HG02571 (cell line): Measurements from ENCODE around the gene PAX1.

Source experiments
- ATAC-seq: cut with Tn5 transposase; IDR thresholded peaks from one replicate; pipeline ENCODE4 v1.9.1; 2021; ENCODE audit warnings: mild to moderate bottlenecking, moderate library complexity; ENCODE audit not compliant: unreplicated experiment

Gene PAX1

GRCh38 chr20:21705575-21706260, at the start of gene PAX1:
PAX1 (plus strand) TSS chr20:21705664; CDS start chr20:21705713, 49 bp downstream.
- ATAC-seq, result no peak

GRCh38 chr20:21656308-21657067, 49.0 kb upstream of the PAX1 start:
- no peak for ATAC-seq

- no peak for ATAC-seq
Observed at GRCh38 chr20:21661488-21662055, 43.9 kb upstream of the PAX1 start.

- ATAC-seq, result no peak
Observed at GRCh38 chr20:21663465-21663864, 42.0 kb upstream of the PAX1 start.

- ATAC-seq, result no peak
Observed at GRCh38 chr20:21665687-21666446, 39.6 kb upstream of the PAX1 start.

GRCh38 chr20:21670126-21670525, 35.3 kb upstream of the PAX1 start:
- no peak for ATAC-seq

GRCh38 chr20:21670981-21671380, 34.5 kb upstream of the PAX1 start:
- ATAC-seq, result no peak

GRCh38 chr20:21677261-21677660, 28.2 kb upstream of the PAX1 start:
- ATAC-seq, result no peak

- ATAC-seq, result no peak
Observed at GRCh38 chr20:21677781-21678180, 27.7 kb upstream of the PAX1 start.

GRCh38 chr20:21681234-21681921, 24.1 kb upstream of the PAX1 start:
- no peak for ATAC-seq

- no peak for ATAC-seq
Observed at GRCh38 chr20:21681922-21682318, 23.5 kb upstream of the PAX1 start.

GRCh38 chr20:21682521-21682954, 22.9 kb upstream of the PAX1 start:
- no peak for ATAC-seq

- no peak for ATAC-seq
Observed at GRCh38 chr20:21684671-21685070, 20.8 kb upstream of the PAX1 start.

GRCh38 chr20:21685981-21686380, 19.5 kb upstream of the PAX1 start:
- ATAC-seq, result no peak

GRCh38 chr20:21693322-21693721, 12.1 kb upstream of the PAX1 start:
- no peak for ATAC-seq

- no peak for ATAC-seq
Observed at GRCh38 chr20:21698494-21699215, 6.8 kb upstream of the PAX1 start.

GRCh38 chr20:21699216-21699508, 6.3 kb upstream of the PAX1 start:
- ATAC-seq, result no peak

GRCh38 chr20:21701171-21701876, 4.1 kb upstream of the PAX1 start:
- no peak for ATAC-seq

- no peak for ATAC-seq
Observed at GRCh38 chr20:21702016-21702415, 3.4 kb upstream of the PAX1 start.
